ENCODE data around the gene RNF152. TPM values are rescaled to one million over a fixed set of nuclear protein-coding genes. Genes with fewer than 3 reads are reported as not detected.

Gene RNF152
- total and polyA plus RNA-seq, 2 of the 13 experiments (the other 11 are each of a cell fraction or from before 2014, with no cell fraction given) = 0.04 TPM; not detected in 1

- TF ChIP-seq SATB2 (CRISPR knock-in tag; IDR thresholded peaks at IDR 0.05) (no peak), BORCS8-MEF2B (CRISPR knock-in tag; IDR thresholded peaks at IDR 0.05) (no peak), ZNF296 (CRISPR knock-in tag; conservative IDR thresholded peaks at IDR 0.05) (no peak), TGIF2 (CRISPR knock-in tag; IDR thresholded peaks at IDR 0.05) (no peak), PCBP1 (IDR thresholded peaks at IDR 0.05; ENCODE audit: borderline replicate concordance, low read depth, low read length) (no peak)
Measured at GRCh38 chr18:61823595-61823994, 69.2 kb downstream of the RNF152 start (continued).

- TF ChIP-seq TRAFD1 (CRISPR knock-in tag; IDR thresholded peaks at IDR 0.05; ENCODE audit: borderline replicate concordance) (no peak), RFX5 (IDR thresholded peaks at IDR 0.05; ENCODE audit: low read depth, low read length) (peak; percentile 71; the same call in 1 of the 2 replicates)
- no peak for ATAC-seq
- no peaks in the 10 kb centered on the region for H4K20me1 ChIP-seq (ENCODE audit: insufficient read depth, low read length)
- no peaks in the 10 kb centered on the region for H3K9me3 ChIP-seq (ENCODE audit: low read length)
- no peak for DNase-seq (ENCODE audit: low spot score)
- H3K36me3 ChIP-seq (replicated peaks in 1 of 2; ENCODE audit: control insufficient read depth in 1 of 2, insufficient read depth in 2 of 2, low read length in 2 of 2) = no peaks in the 10 kb centered on the region
- no peak overlapping the region for H3K4me2 ChIP-seq (ENCODE audit: low read depth, low read length)
- ChIA-PET POLR2A (no interaction called here), CTCF (ENCODE audit: low intra/inter-chr PET ratio, low total read pairs) (no interaction called here)
- H3K27me3 ChIP-seq (ENCODE audit: control insufficient read depth in 1 of 2, insufficient read depth in 2 of 2, low read length in 2 of 2) = no peaks in the 10 kb centered on the region; a peak in 1 of 5 replicates
- 16% methylated on average over 4 of the region's 4 CpGs for WGBS (ENCODE audit: low lambda C conversion rate)
- H3K4me3 ChIP-seq (replicated peaks in 1 of 3; ENCODE audit: insufficient read depth in 1 of 3, low read depth in 2 of 3, low read length in 3 of 3) = no peak overlapping the region
- BruUV-seq (replicated peaks) = no TSS peak
- no peaks in the 10 kb centered on the region for H3K79me2 ChIP-seq (ENCODE audit: insufficient read depth, low read length)
- H2AFZ ChIP-seq (ENCODE audit: low read length) = no peak overlapping the region
- H3K9ac ChIP-seq (ENCODE audit: insufficient read depth, low read depth, low read length) = no peak overlapping the region
- H3K27ac ChIP-seq (ENCODE audit: extremely low read length, insufficient read depth, low read length) = no peak overlapping the region
- intact Hi-C loops (cut with micrococcal nuclease; ENCODE audit: unreplicated experiment) = no loop called here
- no peak for FAIRE-seq
- in situ Hi-C loops (cut with HindIII; ENCODE audit: extremely low pct_ligation_motif_present, low pct_unique_long_range_greater_than_20kb) = no loop called here
- H3K4me1 ChIP-seq (ENCODE audit: insufficient read depth, low read length) = no peaks in the 10 kb centered on the region
Measured at GRCh38 chr18:61822879-61823278, 69.9 kb downstream of the RNF152 start.
